ENCODE data around the gene C17orf107.

C17orf107 gene

DNA sequence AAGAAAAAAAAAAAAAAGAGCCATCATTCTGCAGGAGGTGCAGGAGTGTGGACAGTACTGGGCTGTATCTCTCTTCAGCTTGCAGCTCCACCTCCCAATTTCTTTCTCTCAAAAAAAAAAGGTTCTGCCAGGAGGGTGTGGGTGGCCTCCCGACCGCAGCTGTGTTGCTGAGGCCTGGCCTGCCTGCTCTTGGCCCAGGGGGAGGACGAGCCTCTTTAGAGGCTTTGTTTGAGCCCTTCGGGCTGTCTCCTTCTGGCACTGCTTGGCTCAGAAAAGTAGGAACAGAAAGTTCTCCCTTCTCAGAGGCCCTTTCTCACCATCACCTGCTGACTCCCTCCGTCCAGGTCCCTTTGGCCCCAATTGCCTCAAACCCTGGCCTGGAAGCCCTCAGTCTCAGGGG is 22.2 kb upstream of the C17orf107 start:
- no peak overlapping the region for H3K18ac ChIP-seq (ENCODE audit: low read length)
- no peak for DNase-seq (ENCODE audit: low spot score)
- H3K4me1 ChIP-seq (ENCODE audit: control insufficient read depth in 2 of 2, insufficient read depth in 1 of 2, low read depth in 1 of 2, low read length in 2 of 2) = peaks cover 0 to 2% of the 10 kb centered on the region in 2 donors
- H2BK15ac ChIP-seq (ENCODE audit: low read length) = no peak overlapping the region
- no peak overlapping the region for H2AFZ ChIP-seq (ENCODE audit: low read length)
- no peak overlapping the region for H3K4me2 ChIP-seq (ENCODE audit: insufficient read depth, low read length, poor library complexity, severe bottlenecking)
- no peak overlapping the region for H3K14ac ChIP-seq (ENCODE audit: low read length)
- no peak overlapping the region for H2BK5ac ChIP-seq (ENCODE audit: low read length)
- no peak overlapping the region for H3K4me3 ChIP-seq (ENCODE audit: low read length in 2 of 2)
- no peak overlapping the region for H3K27ac ChIP-seq (replicated peaks; ENCODE audit: low read length)
- WGBS, 2 donors (ENCODE audit: extremely low coverage in 2 of 2, insufficient read length in 2 of 2, insufficient replicate concordance in 1 of 2) = no CpG with 5 or more reads among the region's 5 CpGs
- H2BK12ac ChIP-seq (ENCODE audit: low read length) = no peak overlapping the region
- H4K91ac ChIP-seq (ENCODE audit: low read depth, low read length, poor library complexity) = no peak overlapping the region
- H3K9me3 ChIP-seq (replicated peaks in 1 of 2; ENCODE audit: control insufficient read depth in 2 of 2, insufficient read depth in 1 of 2, low read depth in 1 of 2, low read length in 2 of 2) = no peaks in the 10 kb centered on the region
- H4K8ac ChIP-seq (ENCODE audit: low read depth, low read length) = no peak overlapping the region
- H3K23ac ChIP-seq (ENCODE audit: low read depth, low read length, poor library complexity) = peak overlapping the region; percentile 3
- no peak overlapping the region for H2AK5ac ChIP-seq (ENCODE audit: low read depth, low read length)
- no peak overlapping the region for H3K4ac ChIP-seq (ENCODE audit: low read length)
- H3K9ac ChIP-seq (ENCODE audit: low read depth, low read length, poor library complexity) = no peak overlapping the region
- peaks cover 7 to 52% of the 10 kb centered on the region in 2 donors for H3K36me3 ChIP-seq (replicated peaks in 1 of 2; ENCODE audit: control insufficient read depth in 2 of 2, insufficient read depth in 2 of 2, low read length in 2 of 2)
- no peak overlapping the region for H2BK120ac ChIP-seq (ENCODE audit: low read depth, low read length)
- no peaks in the 10 kb centered on the region for H3K27me3 ChIP-seq (ENCODE audit: control insufficient read depth in 3 of 3, insufficient read depth in 3 of 3, low read depth in 1 of 3, low read length in 3 of 3)
- no peaks in the 10 kb centered on the region for H3K79me1 ChIP-seq (ENCODE audit: low read depth, low read length)

- no peak overlapping the region for H3K27ac ChIP-seq (replicated peaks; ENCODE audit: low read length)
- H3K4me1 ChIP-seq (ENCODE audit: control insufficient read depth in 2 of 2, insufficient read depth in 1 of 2, low read depth in 1 of 2, low read length in 2 of 2) = peaks cover 0 to 2% of the 10 kb centered on the region in 2 donors
- no peak overlapping the region for H3K14ac ChIP-seq (ENCODE audit: low read length)
- no peak overlapping the region for H2AK5ac ChIP-seq (ENCODE audit: low read depth, low read length)
- H2BK15ac ChIP-seq (ENCODE audit: low read length) = no peak overlapping the region
- H3K4ac ChIP-seq (ENCODE audit: low read length) = no peak overlapping the region
- H3K36me3 ChIP-seq (replicated peaks in 1 of 2; ENCODE audit: control insufficient read depth in 2 of 2, insufficient read depth in 2 of 2, low read length in 2 of 2) = peaks cover 11 to 55% of the 10 kb centered on the region in 2 donors
- no peak for DNase-seq (ENCODE audit: low spot score)
- no CpG with 5 or more reads among the region's 4 CpGs for WGBS, 2 donors (ENCODE audit: extremely low coverage in 2 of 2, insufficient read length in 2 of 2, insufficient replicate concordance in 1 of 2)
- H3K18ac ChIP-seq (ENCODE audit: low read length) = no peak overlapping the region
- H4K91ac ChIP-seq (ENCODE audit: low read depth, low read length, poor library complexity) = no peak overlapping the region
- H2BK5ac ChIP-seq (ENCODE audit: low read length) = no peak overlapping the region
- H3K79me1 ChIP-seq (ENCODE audit: low read depth, low read length) = no peaks in the 10 kb centered on the region
- H3K9ac ChIP-seq (ENCODE audit: low read depth, low read length, poor library complexity) = no peak overlapping the region
- H2AFZ ChIP-seq (ENCODE audit: low read length) = no peak overlapping the region
- no peaks in the 10 kb centered on the region for H3K9me3 ChIP-seq (replicated peaks in 1 of 2; ENCODE audit: control insufficient read depth in 2 of 2, insufficient read depth in 1 of 2, low read depth in 1 of 2, low read length in 2 of 2)
- no peaks in the 10 kb centered on the region for H3K27me3 ChIP-seq (ENCODE audit: control insufficient read depth in 3 of 3, insufficient read depth in 3 of 3, low read depth in 1 of 3, low read length in 3 of 3)
- H3K4me2 ChIP-seq (ENCODE audit: insufficient read depth, low read length, poor library complexity, severe bottlenecking) = no peak overlapping the region
- H3K4me3 ChIP-seq (ENCODE audit: low read length in 2 of 2) = no peak overlapping the region
- H2BK12ac ChIP-seq (ENCODE audit: low read length) = no peak overlapping the region
- H2BK120ac ChIP-seq (ENCODE audit: low read depth, low read length) = no peak overlapping the region
- H3K23ac ChIP-seq (ENCODE audit: low read depth, low read length, poor library complexity) = no peak overlapping the region
- H4K8ac ChIP-seq (ENCODE audit: low read depth, low read length) = no peak overlapping the region
Measured at GRCh38 chr17:4879601-4880000, 19.7 kb upstream of the C17orf107 start.

DNA sequence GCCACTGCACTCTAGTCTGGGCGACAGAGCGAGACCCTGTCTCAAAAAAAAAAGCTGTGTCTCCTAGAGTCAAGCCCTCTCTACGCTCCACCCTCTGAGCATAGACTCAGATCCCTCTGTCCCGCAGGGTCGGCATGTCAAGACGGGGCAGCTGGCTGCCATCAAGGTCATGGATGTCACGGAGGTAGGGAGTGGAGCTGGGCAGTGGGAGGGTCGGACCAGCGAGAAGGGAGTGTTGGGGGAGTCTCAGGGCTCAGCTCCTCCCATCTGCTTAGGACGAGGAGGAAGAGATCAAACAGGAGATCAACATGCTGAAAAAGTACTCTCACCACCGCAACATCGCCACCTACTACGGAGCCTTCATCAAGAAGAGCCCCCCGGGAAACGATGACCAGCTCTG is 18.5 kb upstream of the C17orf107 start:
- Histone ChIP-seq H3K27me3 (ENCODE audit: control insufficient read depth in 3 of 3, insufficient read depth in 3 of 3, low read depth in 1 of 3, low read length in 3 of 3) (no peaks in the 10 kb centered on the region), H2BK12ac (ENCODE audit: low read length) (no peak overlapping the region), H2AFZ (ENCODE audit: low read length) (no peak overlapping the region), H4K91ac (ENCODE audit: low read depth, low read length, poor library complexity) (no peak overlapping the region), H2BK15ac (ENCODE audit: low read length) (no peak overlapping the region), H3K36me3 (replicated peaks in 1 of 2; ENCODE audit: control insufficient read depth in 2 of 2, insufficient read depth in 2 of 2, low read length in 2 of 2) (peaks cover 21 to 61% of the 10 kb centered on the region in 2 donors), H2AK5ac (ENCODE audit: low read depth, low read length) (no peak overlapping the region), H4K8ac (ENCODE audit: low read depth, low read length) (no peak overlapping the region), H3K27ac (replicated peaks; ENCODE audit: low read length) (no peak overlapping the region), H3K79me1 (ENCODE audit: low read depth, low read length) (no peaks in the 10 kb centered on the region), H3K9ac (ENCODE audit: low read depth, low read length, poor library complexity) (no peak overlapping the region), H3K18ac (ENCODE audit: low read length) (no peak overlapping the region), H2BK5ac (ENCODE audit: low read length) (no peak overlapping the region), H2BK120ac (ENCODE audit: low read depth, low read length) (no peak overlapping the region), H3K9me3 (replicated peaks in 1 of 2; ENCODE audit: control insufficient read depth in 2 of 2, insufficient read depth in 1 of 2, low read depth in 1 of 2, low read length in 2 of 2) (no peaks in the 10 kb centered on the region), H3K4me2 (ENCODE audit: insufficient read depth, low read length, poor library complexity, severe bottlenecking) (no peak overlapping the region), H3K4me1 (ENCODE audit: control insufficient read depth in 2 of 2, insufficient read depth in 1 of 2, low read depth in 1 of 2, low read length in 2 of 2) (peaks cover 0 to 2% of the 10 kb centered on the region in 2 donors), H3K4me3 (ENCODE audit: low read length in 2 of 2) (no peak overlapping the region), H3K14ac (ENCODE audit: low read length) (no peak overlapping the region), H3K4ac (ENCODE audit: low read length) (no peak overlapping the region), H3K23ac (ENCODE audit: low read depth, low read length, poor library complexity) (no peak overlapping the region)
- DNase-seq (ENCODE audit: low spot score) = no peak
- no CpG with 5 or more reads among the region's 15 CpGs for WGBS, 2 donors (ENCODE audit: extremely low coverage in 2 of 2, insufficient read length in 2 of 2, insufficient replicate concordance in 1 of 2)

GRCh38 chr17:4881761-4882555 is 17.4 kb upstream of the C17orf107 start:
- H2AK5ac ChIP-seq (ENCODE audit: low read depth, low read length) = no peak overlapping the region
- peak; percentile 29 for DNase-seq (ENCODE audit: low spot score)
- no peak overlapping the region for H2BK12ac ChIP-seq (ENCODE audit: low read length)
- H3K4me3 ChIP-seq (ENCODE audit: low read length in 2 of 2) = no peak overlapping the region
- no peak overlapping the region for H2BK5ac ChIP-seq (ENCODE audit: low read length)
- no peak overlapping the region for H3K23ac ChIP-seq (ENCODE audit: low read depth, low read length, poor library complexity)
- no peaks in the 10 kb centered on the region for H3K79me1 ChIP-seq (ENCODE audit: low read depth, low read length)
- H3K4me2 ChIP-seq (ENCODE audit: insufficient read depth, low read length, poor library complexity, severe bottlenecking) = no peak overlapping the region
- no peak overlapping the region for H3K18ac ChIP-seq (ENCODE audit: low read length)
- H3K27me3 ChIP-seq (ENCODE audit: control insufficient read depth in 3 of 3, insufficient read depth in 3 of 3, low read depth in 1 of 3, low read length in 3 of 3) = no peaks in the 10 kb centered on the region
- no peak overlapping the region for H4K91ac ChIP-seq (ENCODE audit: low read depth, low read length, poor library complexity)
- H3K4me1 ChIP-seq (ENCODE audit: control insufficient read depth in 2 of 2, insufficient read depth in 1 of 2, low read depth in 1 of 2, low read length in 2 of 2) = peaks cover 0 to 2% of the 10 kb centered on the region in 2 donors
- no peak overlapping the region for H3K4ac ChIP-seq (ENCODE audit: low read length)
- H2BK120ac ChIP-seq (ENCODE audit: low read depth, low read length) = no peak overlapping the region
- no peak overlapping the region for H4K8ac ChIP-seq (ENCODE audit: low read depth, low read length)
- no peak overlapping the region for H3K9ac ChIP-seq (ENCODE audit: low read depth, low read length, poor library complexity)
- no peak overlapping the region for H3K27ac ChIP-seq (replicated peaks; ENCODE audit: low read length)
- no peaks in the 10 kb centered on the region for H3K9me3 ChIP-seq (replicated peaks in 1 of 2; ENCODE audit: control insufficient read depth in 2 of 2, insufficient read depth in 1 of 2, low read depth in 1 of 2, low read length in 2 of 2)
- H3K36me3 ChIP-seq (replicated peaks in 1 of 2; ENCODE audit: control insufficient read depth in 2 of 2, insufficient read depth in 2 of 2, low read length in 2 of 2) = peaks cover 27 to 68% of the 10 kb centered on the region in 2 donors
- no peak overlapping the region for H3K14ac ChIP-seq (ENCODE audit: low read length)
- WGBS, 2 donors (ENCODE audit: extremely low coverage in 2 of 2, insufficient read length in 2 of 2, insufficient replicate concordance in 1 of 2) = no CpG with 5 or more reads among the region's 9 CpGs
- no peak overlapping the region for H2AFZ ChIP-seq (ENCODE audit: low read length)
- no peak overlapping the region for H2BK15ac ChIP-seq (ENCODE audit: low read length)
